Adrenal gland (tissue), 5 donors: Measurements from ENCODE around the gene FBXL17.

Experiments
- CTCF ChIP-seq, 6 experiments: fragments of 450-650 bp in 4 of 6; fragments of 200-600 bp in 2 of 6; sonication (generic) in 1 of 6; IDR thresholded peaks; 1 replicate in 5 of 6; 2 replicates in 1 of 6; pipeline versions ENCODE4 v1.5.1 to v1.8.0; 2016 to 2021; ENCODE audit warnings: antibody characterized with exemption in 6 of 6, mild to moderate bottlenecking in 2 of 6, moderate library complexity in 1 of 6
- POLR2A ChIP-seq, 2 donors: fragments of 450-650 bp; IDR thresholded peaks; one replicate each; pipeline ENCODE4 v1.6.1; 2017; ENCODE audit warnings: antibody characterized with exemption in 2 of 2, mild to moderate bottlenecking in 2 of 2, moderate library complexity in 1 of 2
- donor health status: DM: no; HTN: no; CAD: no.

- no peak for TF ChIP-seq CTCF (IDR thresholded peaks at IDR 0.05)
- TF ChIP-seq POLR2A (IDR thresholded peaks at IDR 0.05) = no peak
Observed at GRCh38 chr5:108006791-108007190, 375.1 kb downstream of the FBXL17 start.
